B cell (primary cell): ENCODE measurements around the gene USP21. TPM values are rescaled to one million over a fixed set of nuclear protein-coding genes. Genes with fewer than 3 reads are reported as not detected.

Experiments
- ATAC-seq: fragments of 200-7000 bp; cut with Tn5 transposase; one replicate; pipeline ENCODE4 v1.10.0; 2021; ENCODE audit warnings: low read depth, mild to moderate bottlenecking, moderate number of reproducible peaks, moderate library complexity
- CTCF ChIA-PET: fragments of 350-600 bp; sonication (Branson Sonifier 250); formaldehyde crosslinking; loops from one replicate; lab custom pipeline; 2021; ENCODE audit warnings: antibody characterized with exemption, inconsistent platforms; lab: Charles Lee
- POLR2A ChIA-PET: fragments of 350-600 bp; sonication (Branson Sonifier 250); formaldehyde crosslinking; loops from one replicate; lab custom pipeline; 2021; ENCODE audit warnings: antibody characterized with exemption; lab: Charles Lee
- DNase-seq: peaks from one replicate; pipeline ENCODE4 v3.0.0; 2013
- H2AFZ ChIP-seq: 2 replicates; pipeline ENCODE4 v1.6.1; 2012; ENCODE audit warnings: mild to moderate bottlenecking, low read depth, low read length; ENCODE audit not compliant: insufficient read depth, poor library complexity, severe bottlenecking
- H3K27ac ChIP-seq, 2 donors: 1 replicate in 1 of 2; 2 replicates in 1 of 2; pipeline ENCODE4 v1.5.1; 2012 to 2013; ENCODE audit warnings: low read length in 2 of 2, mild to moderate bottlenecking in 2 of 2, moderate library complexity in 1 of 2
- H3K27me3 ChIP-seq, 4 experiments: fragments of 200-600 bp in 1 of 4; sonication (generic) in 1 of 4; replicated peaks in 1 of 4; 1 replicate in 2 of 4; 2 replicates in 2 of 4; pipeline versions ENCODE4 v1.6.1 to v1.7.0; 2013 to 2016; ENCODE audit warnings: low read length in 3 of 4, mild to moderate bottlenecking in 2 of 4, mixed read lengths in 1 of 4, moderate library complexity in 1 of 4; ENCODE audit not compliant: insufficient read depth in 4 of 4, control insufficient read depth in 3 of 4; ENCODE audit errors: control extremely low read depth in 1 of 4
- H3K36me3 ChIP-seq, 2 experiments: replicated peaks in 1 of 2; 1 replicate in 1 of 2; 2 replicates in 1 of 2; pipeline versions ENCODE4 v1.6.1 to v1.7.1; 2013; ENCODE audit warnings: low read length in 1 of 2; ENCODE audit not compliant: insufficient read depth in 2 of 2, control insufficient read depth in 1 of 2; ENCODE audit errors: control extremely low read depth in 1 of 2, extremely low read depth in 1 of 2
- H3K4me1 ChIP-seq, 2 donors: fragments of 200-600 bp in 1 of 2; sonication (generic) in 1 of 2; 1 replicate in 1 of 2; 2 replicates in 1 of 2; pipeline versions ENCODE4 v1.5.1 to v1.6.1; 2013 to 2017; ENCODE audit warnings: low read length in 2 of 2; ENCODE audit not compliant: control insufficient read depth in 2 of 2, insufficient read depth in 2 of 2
- H3K4me2 ChIP-seq: replicated peaks from 2 replicates; pipeline ENCODE3; 2012; ENCODE audit warnings: mild to moderate bottlenecking, low read depth, low read length; ENCODE audit not compliant: poor library complexity, severe bottlenecking
- H3K4me3 ChIP-seq, 5 experiments: fragments of 200-600 bp in 1 of 5; sonication (generic) in 1 of 5; 1 replicate in 3 of 5; 2 replicates in 2 of 5; pipeline versions ENCODE4 v1.5.1 to v1.7.0; 2011 to 2016; ENCODE audit warnings: low read length in 4 of 5, mild to moderate bottlenecking in 4 of 5, low read depth in 2 of 5, control low read depth in 1 of 5, moderate library complexity in 1 of 5; ENCODE audit not compliant: insufficient read depth in 1 of 5; ENCODE audit errors: control extremely low read depth in 1 of 5, extremely low read depth in 1 of 5
- H3K79me2 ChIP-seq: fragments of 200-600 bp; sonication (generic); one replicate; pipeline ENCODE4 v1.6.0; 2016; ENCODE audit warnings: low read length; ENCODE audit not compliant: control insufficient read depth, insufficient read depth
- H3K9ac ChIP-seq: fragments of 200-600 bp; sonication (generic); 2 replicates; pipeline ENCODE4 v1.6.1; 2017; ENCODE audit warnings: mild to moderate bottlenecking, low read length, moderate library complexity
- H3K9me3 ChIP-seq, 3 donors: one replicate each; pipeline versions ENCODE4 v1.6.1 to v1.7.1; 2013; ENCODE audit warnings: low read length in 2 of 3; ENCODE audit not compliant: control insufficient read depth in 2 of 3, insufficient read depth in 1 of 3; ENCODE audit errors: control extremely low read depth in 1 of 3
- H4K20me1 ChIP-seq: 2 replicates; pipeline ENCODE4 v1.6.0; 2012; ENCODE audit warnings: mild to moderate bottlenecking, low read length; ENCODE audit not compliant: insufficient read depth, control insufficient read depth, poor library complexity, severe bottlenecking
- H3K27ac Mint-ChIP-seq: one replicate; pipeline ENCODE4 v1.8.0; 2021; ENCODE audit warnings: mixed read lengths
- H3K27me3 Mint-ChIP-seq: one replicate; pipeline ENCODE4 v1.8.0; 2021; ENCODE audit warnings: mixed read lengths
- H3K4me1 Mint-ChIP-seq: one replicate; pipeline ENCODE4 v1.8.0; 2021; ENCODE audit warnings: mixed read lengths
- H3K4me3 Mint-ChIP-seq: one replicate; pipeline ENCODE4 v1.8.0; 2021; ENCODE audit warnings: mixed read lengths
- H3K9me3 Mint-ChIP-seq: one replicate; pipeline ENCODE4 v1.8.0; 2022; ENCODE audit warnings: mixed read lengths; ENCODE audit not compliant: insufficient read depth
- EZH2 ChIP-seq: IDR thresholded peaks from 2 replicates; pipeline ENCODE4 v1.6.1; 2012; ENCODE audit warnings: borderline replicate concordance, low read depth, mild to moderate bottlenecking, moderate library complexity, low read length; ENCODE audit not compliant: insufficient read depth, poor library complexity, severe bottlenecking
- WGBS: methylation state at CpG from one replicate; pipeline ENCODE4 v1.1.5; 2013; ENCODE audit warnings: missing lambda C conversion rate; ENCODE audit not compliant: insufficient coverage; 5-methylcytosine and 5-hydroxymethylcytosine counted together
- intact Hi-C: fragments of 100-400 bp; cut with micrococcal nuclease; formaldehyde crosslinking; loops from one replicate; pipeline ENCODE4 v1.10.0; 2022
- polyA plus RNA-seq: library from polyadenylated mRNA; depleted of rRNA; stranded (reverse); fragments of >200 nt; gene quantifications from 2 replicates; pipeline ENCODE4 v1.2.3, GENCODE V29; 2012
- total RNA-seq, 2 donors: library from RNA; stranded (reverse); fragments of 120-200 nt in 1 of 2; gene quantifications; 1 replicate in 1 of 2; 2 replicates in 1 of 2; pipeline versions ENCODE4 v1.2.3 to v1.2.4, GENCODE V29; 2013 to 2022
- TF ChIP-seq, protein P1 (sequence below): fragments of 200-600 bp; IDR thresholded peaks from one replicate; pipeline ENCODE4 v1.8.0; 2022; ENCODE audit warnings: antibody characterized with exemption, mild to moderate bottlenecking

Gene USP21
- total and polyA plus RNA-seq, 2 donors (not counting 1 experiment from before 2014, with no cell fraction given): 53.3 to 81.6 TPM

GRCh38 chr1:161138431-161138830 is 20.9 kb upstream of the USP21 start:
- Histone ChIP-seq H3K9ac (no peak overlapping the region), H3K4me1 (peaks cover 5 to 6% of the 10 kb centered on the region in 2 donors), H3K4me3 (no peak overlapping the region), H3K27me3 (no peaks in the 10 kb centered on the region), H3K9me3 (no peaks in the 10 kb centered on the region), H3K36me3 (no peaks in the 10 kb centered on the region), H3K79me2 (peaks cover 28% of the 10 kb centered on the region), H2AFZ (no peak overlapping the region), H3K27ac (no peak overlapping the region), H3K4me2 (no peak overlapping the region), H4K20me1 (no peaks in the 10 kb centered on the region)
- ChIA-PET POLR2A (no interaction called here), CTCF (interaction anchor here (0.7 to 10.0 kb wide), 11 partner anchors 11 to 148 kb away, joined by 3 to 82 read pairs (median 6); partner anchors contain the start of genes ARHGAP30, KLHDC9, PPOX and TSTD1)
- Mint-ChIP-seq H3K9me3 (no peaks in the 10 kb centered on the region), H3K27ac (no peak overlapping the region), H3K4me1 (peaks cover 11% of the 10 kb centered on the region), H3K27me3 (no peaks in the 10 kb centered on the region), H3K4me3 (no peak overlapping the region)
- 85% methylated on average over 1 of the region's 1 CpG for WGBS
- intact Hi-C loops: loop anchor here (10.0 kb wide), 1 partner anchor 424 kb away; the partner anchor contains the start of gene CD48
- DNase-seq: no peak
- TF ChIP-seq, protein P1, sequence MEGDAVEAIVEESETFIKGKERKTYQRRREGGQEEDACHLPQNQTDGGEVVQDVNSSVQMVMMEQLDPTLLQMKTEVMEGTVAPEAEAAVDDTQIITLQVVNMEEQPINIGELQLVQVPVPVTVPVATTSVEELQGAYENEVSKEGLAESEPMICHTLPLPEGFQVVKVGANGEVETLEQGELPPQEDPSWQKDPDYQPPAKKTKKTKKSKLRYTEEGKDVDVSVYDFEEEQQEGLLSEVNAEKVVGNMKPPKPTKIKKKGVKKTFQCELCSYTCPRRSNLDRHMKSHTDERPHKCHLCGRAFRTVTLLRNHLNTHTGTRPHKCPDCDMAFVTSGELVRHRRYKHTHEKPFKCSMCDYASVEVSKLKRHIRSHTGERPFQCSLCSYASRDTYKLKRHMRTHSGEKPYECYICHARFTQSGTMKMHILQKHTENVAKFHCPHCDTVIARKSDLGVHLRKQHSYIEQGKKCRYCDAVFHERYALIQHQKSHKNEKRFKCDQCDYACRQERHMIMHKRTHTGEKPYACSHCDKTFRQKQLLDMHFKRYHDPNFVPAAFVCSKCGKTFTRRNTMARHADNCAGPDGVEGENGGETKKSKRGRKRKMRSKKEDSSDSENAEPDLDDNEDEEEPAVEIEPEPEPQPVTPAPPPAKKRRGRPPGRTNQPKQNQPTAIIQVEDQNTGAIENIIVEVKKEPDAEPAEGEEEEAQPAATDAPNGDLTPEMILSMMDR: no peak
- TF ChIP-seq EZH2: no peak
- no peak for ATAC-seq

- Histone ChIP-seq H3K4me3 (no peak overlapping the region), H3K9me3 (no peaks in the 10 kb centered on the region), H3K4me2 (no peak overlapping the region), H2AFZ (no peak overlapping the region), H3K79me2 (peaks cover 16% of the 10 kb centered on the region), H3K36me3 (no peaks in the 10 kb centered on the region), H3K27ac (no peak overlapping the region), H3K9ac (no peak overlapping the region), H4K20me1 (no peaks in the 10 kb centered on the region), H3K4me1 (no peaks in the 10 kb centered on the region), H3K27me3 (no peaks in the 10 kb centered on the region)
- H3K27me3 Mint-ChIP-seq: no peaks in the 10 kb centered on the region
- ATAC-seq (peak; percentile 31), DNase-seq (peak; percentile 62)
- TF ChIP-seq, protein P1: peak; percentile 54
- TF ChIP-seq EZH2: no peak
- H3K4me3 Mint-ChIP-seq: no peak overlapping the region
- peaks cover 11% of the 10 kb centered on the region for H3K4me1 Mint-ChIP-seq
- no peak overlapping the region for H3K27ac Mint-ChIP-seq
- ChIA-PET CTCF (interaction anchor here (0.7 to 10.0 kb wide), 16 partner anchors 15 to 425 kb away, joined by 3 to 82 read pairs (median 4); partner anchors contain the start of genes ARHGAP30, TSTD1 and USF1), POLR2A (no interaction called here)
- H3K9me3 Mint-ChIP-seq: no peaks in the 10 kb centered on the region
- intact Hi-C loops: loop anchor here (1.0 to 10.0 kb wide), 3 partner anchors 142 to 425 kb away; partner anchors contain the start of gene CD48
- WGBS: no CpG with 5 or more reads among the region's 1 CpG
These were observed 19.5 kb upstream of the USP21 start for GRCh38 chr1:161139766-161140165.
